Measurements from ENCODE around the gene IPO5. TPM values are rescaled to one million over a fixed set of nuclear protein-coding genes. Genes with fewer than 3 reads are reported as not detected.

Gene IPO5
- total RNA-seq, 4 donors from 2014 or later = 119 to 144 (median 130) TPM

- H3K4me1 ChIP-seq = no peaks in the 10 kb centered on the region
- no peak overlapping the region for H3K27ac ChIP-seq (replicated peaks in 1 of 4)
- H3K36me3 ChIP-seq = no peaks in the 10 kb centered on the region
- 94% methylated on average over 5 of the region's 5 CpGs for WGBS
- peaks cover 0 to 2% (median 0%) of the 10 kb centered on the region in 4 donors for H3K27me3 ChIP-seq
- no peaks in the 10 kb centered on the region for H3K9me3 ChIP-seq
- intact Hi-C loops (cut with DNase I) = no loop called here
- TF ChIP-seq POLR2AphosphoS5 (IDR thresholded peaks at IDR 0.05) (no peak), CTCF (IDR thresholded peaks at IDR 0.05) (no peak), POLR2A (IDR thresholded peaks at IDR 0.05; ENCODE audit: low read depth) (no peak), EP300 (IDR thresholded peaks at IDR 0.05) (no peak)
- no peak for DNase-seq (ENCODE audit: extremely low spot score)
- no peak overlapping the region for H3K4me3 ChIP-seq
Observed at GRCh38 chr13:97932647-97933046, 20.8 kb upstream of the IPO5 start.

GRCh38 chr13:97933776-97934175 is 19.7 kb upstream of the IPO5 start:
- Histone ChIP-seq H3K4me3 (no peak overlapping the region), H3K27me3 (peaks cover 0 to 2% (median 0%) of the 10 kb centered on the region in 4 donors), H3K4me1 (no peaks in the 10 kb centered on the region), H3K36me3 (no peaks in the 10 kb centered on the region), H3K9me3 (no peaks in the 10 kb centered on the region), H3K27ac (replicated peaks in 1 of 4) (no peak overlapping the region)
- intact Hi-C loops (cut with DNase I) = no loop called here
- no peak for DNase-seq (ENCODE audit: extremely low spot score)
- TF ChIP-seq POLR2AphosphoS5 (IDR thresholded peaks at IDR 0.05) (no peak), EP300 (IDR thresholded peaks at IDR 0.05) (no peak), CTCF (IDR thresholded peaks at IDR 0.05) (no peak), POLR2A (IDR thresholded peaks at IDR 0.05; ENCODE audit: low read depth) (no peak)

- 72% methylated on average over 5 of the region's 5 CpGs for WGBS
- TF ChIP-seq EP300 (IDR thresholded peaks at IDR 0.05) (no peak), POLR2A (IDR thresholded peaks at IDR 0.05; ENCODE audit: low read depth) (no peak), CTCF (IDR thresholded peaks at IDR 0.05) (no peak), POLR2AphosphoS5 (IDR thresholded peaks at IDR 0.05) (no peak)
Observed at GRCh38 chr13:97934590-97934989, 18.9 kb upstream of the IPO5 start.

GRCh38 chr13:97935071-97935470 is 18.4 kb upstream of the IPO5 start:
- intact Hi-C loops (cut with DNase I) = no loop called here
- H3K27ac ChIP-seq (replicated peaks in 1 of 4) = no peak overlapping the region
- no peaks in the 10 kb centered on the region for H3K9me3 ChIP-seq
- no peak overlapping the region for H3K4me3 ChIP-seq
- H3K36me3 ChIP-seq = no peaks in the 10 kb centered on the region
- WGBS = 64% methylated on average over 2 of the region's 2 CpGs
- H3K27me3 ChIP-seq = peaks cover 0 to 2% (median 0%) of the 10 kb centered on the region in 4 donors
- no peaks in the 10 kb centered on the region for H3K4me1 ChIP-seq
- no peak for DNase-seq (ENCODE audit: extremely low spot score)
- TF ChIP-seq CTCF (IDR thresholded peaks at IDR 0.05) = no peak
- no peak for TF ChIP-seq POLR2AphosphoS5 (IDR thresholded peaks at IDR 0.05)
- no peak for TF ChIP-seq POLR2A (IDR thresholded peaks at IDR 0.05; ENCODE audit: low read depth)
- TF ChIP-seq EP300 (IDR thresholded peaks at IDR 0.05) = no peak

More at GRCh38 chr13:97934590-97934989, 18.9 kb upstream of the IPO5 start:
- Histone ChIP-seq H3K27ac (replicated peaks in 1 of 4) (no peak overlapping the region), H3K4me1 (no peaks in the 10 kb centered on the region), H3K27me3 (peaks cover 0 to 2% (median 0%) of the 10 kb centered on the region in 4 donors), H3K9me3 (no peaks in the 10 kb centered on the region), H3K36me3 (no peaks in the 10 kb centered on the region), H3K4me3 (no peak overlapping the region)
- intact Hi-C loops (cut with DNase I) = no loop called here
- DNase-seq (ENCODE audit: extremely low spot score) = no peak

- intact Hi-C loops (cut with DNase I) = no loop called here
- H3K4me3 ChIP-seq = no peak overlapping the region
- no peaks in the 10 kb centered on the region for H3K36me3 ChIP-seq
- H3K9me3 ChIP-seq = no peaks in the 10 kb centered on the region
- WGBS = 65% methylated on average over 3 of the region's 3 CpGs
- no peaks in the 10 kb centered on the region for H3K4me1 ChIP-seq
- no peak for DNase-seq (ENCODE audit: extremely low spot score)
- H3K27ac ChIP-seq (replicated peaks in 1 of 4) = no peak overlapping the region
- H3K27me3 ChIP-seq = peaks cover 0 to 2% (median 0%) of the 10 kb centered on the region in 4 donors
- TF ChIP-seq POLR2A (IDR thresholded peaks at IDR 0.05; ENCODE audit: low read depth) = no peak
Observed at GRCh38 chr13:97936036-97936435, 17.4 kb upstream of the IPO5 start.

Measured in esophagus muscularis mucosa (tissue), 4 donors.